Naive B cell (primary cell): ENCODE data around the gene MFNG. TPM values are rescaled to one million over a fixed set of nuclear protein-coding genes. Genes with fewer than 3 reads are reported as not detected.
A peak's percentile ranks its signal among the peaks of the same experiment; 100 is the strongest.

Source experiments
- ATAC-seq, 2 donors: fragments of 150-1000 bp; cut with Tn5 transposase; 2 replicates each; pipeline ENCODE4 v1.10.0; 2021; ENCODE audit warnings: low read depth in 2 of 2, mild to moderate bottlenecking in 2 of 2, moderate library complexity in 2 of 2
- DNase-seq: peaks from one replicate; pipeline ENCODE4 v3.0.0; 2022
- H3K27ac Mint-ChIP-seq, 6 donors: one replicate each; pipeline ENCODE4 v1.8.0; 2020 to 2022; ENCODE audit warnings: mild to moderate bottlenecking in 6 of 6, mixed read lengths in 6 of 6, moderate library complexity in 5 of 6, inconsistent platforms in 2 of 6
- H3K27me3 Mint-ChIP-seq, 3 donors: one replicate each; pipeline ENCODE4 v1.8.0; 2021 to 2022; ENCODE audit warnings: mixed read lengths in 3 of 3, mild to moderate bottlenecking in 1 of 3
- H3K36me3 Mint-ChIP-seq, 2 donors: one replicate each; pipeline ENCODE4 v1.8.0; 2020 to 2022; ENCODE audit warnings: mixed read lengths in 2 of 2, inconsistent platforms in 1 of 2, mild to moderate bottlenecking in 1 of 2
- H3K4me1 Mint-ChIP-seq, 3 donors: one replicate each; pipeline ENCODE4 v1.8.0; 2020 to 2022; ENCODE audit warnings: mixed read lengths in 3 of 3, inconsistent platforms in 1 of 3, mild to moderate bottlenecking in 1 of 3, moderate library complexity in 1 of 3
- H3K4me3 Mint-ChIP-seq, 8 donors: one replicate each; pipeline ENCODE4 v1.8.0; 2020 to 2022; ENCODE audit warnings: mild to moderate bottlenecking in 8 of 8, mixed read lengths in 8 of 8, moderate library complexity in 8 of 8, inconsistent platforms in 2 of 8
- H3K9me3 Mint-ChIP-seq, 7 donors: one replicate each; pipeline ENCODE4 v1.8.0; 2020 to 2022; ENCODE audit warnings: mixed read lengths in 7 of 7, mild to moderate bottlenecking in 5 of 7, inconsistent platforms in 2 of 7, moderate library complexity in 1 of 7
- polyA plus RNA-seq, 6 donors: library from polyadenylated mRNA; unstranded; fragments of 300-500 nt; fragmentation: Illumina TruSeq; gene quantifications; one replicate each; pipeline ENCODE4 v1.2.3, GENCODE V29; 2021; ENCODE audit warnings: low read depth in 6 of 6

The MFNG gene
- polyA plus RNA-seq, 6 donors from 2014 or later = 145 to 298 (median 186) TPM

- Mint-ChIP-seq H3K27me3 (peaks cover 15 to 34% (median 27%) of the 10 kb centered on the region in 3 donors), H3K27ac (no peak overlapping the region), H3K4me1 (peaks cover 0 to 5% (median 4%) of the 10 kb centered on the region in 3 donors)
Measured at GRCh38 chr22:37442135-37442534, 44.0 kb downstream of the MFNG start.

GRCh38 chr22:37440875-37441274, 45.3 kb downstream of the MFNG start:
- no peak for DNase-seq
- peaks cover 19 to 35% (median 29%) of the 10 kb centered on the region in 3 donors for H3K27me3 Mint-ChIP-seq
- no peak overlapping the region for H3K4me3 Mint-ChIP-seq
- H3K27ac Mint-ChIP-seq = peak overlapping the region in 1 of 6 donors; percentile 32
- peaks cover 0 to 5% (median 4%) of the 10 kb centered on the region in 3 donors for H3K4me1 Mint-ChIP-seq
- no peak for ATAC-seq
- H3K36me3 Mint-ChIP-seq = peaks cover 6 to 22% of the 10 kb centered on the region in 2 donors
- peaks cover 3 to 10% (median 7%) of the 10 kb centered on the region in 7 donors for H3K9me3 Mint-ChIP-seq

More at GRCh38 chr22:37442135-37442534, 44.0 kb downstream of the MFNG start:
- peaks cover 6 to 22% of the 10 kb centered on the region in 2 donors for H3K36me3 Mint-ChIP-seq
- no peak for ATAC-seq
- no peak overlapping the region for H3K4me3 Mint-ChIP-seq
- DNase-seq = no peak
- peaks cover 3 to 10% (median 7%) of the 10 kb centered on the region in 7 donors for H3K9me3 Mint-ChIP-seq

GRCh38 chr22:37439347-37439746, 46.8 kb downstream of the MFNG start:
- DNase-seq = no peak
- peaks cover 28 to 46% (median 38%) of the 10 kb centered on the region in 3 donors for H3K27me3 Mint-ChIP-seq
- H3K4me3 Mint-ChIP-seq = no peak overlapping the region
- no peak for ATAC-seq
- peaks cover 3 to 9% (median 5%) of the 10 kb centered on the region in 3 donors for H3K4me1 Mint-ChIP-seq
- H3K27ac Mint-ChIP-seq = no peak overlapping the region
- H3K9me3 Mint-ChIP-seq = peaks cover 3 to 10% (median 7%) of the 10 kb centered on the region in 7 donors
- peaks cover 3 to 22% of the 10 kb centered on the region in 2 donors for H3K36me3 Mint-ChIP-seq

- H3K36me3 Mint-ChIP-seq = peaks cover 0 to 12% of the 10 kb centered on the region in 2 donors
- no peak for DNase-seq
- H3K27ac Mint-ChIP-seq = no peak overlapping the region
- H3K4me3 Mint-ChIP-seq = no peak overlapping the region
- ATAC-seq = no peak
- H3K27me3 Mint-ChIP-seq = peaks cover 38 to 64% (median 47%) of the 10 kb centered on the region in 3 donors
- H3K9me3 Mint-ChIP-seq = peaks cover under 1 to 9% (median 5%) of the 10 kb centered on the region in 7 donors
- H3K4me1 Mint-ChIP-seq = peaks cover 0 to 9% (median 3%) of the 10 kb centered on the region in 3 donors
Measured at GRCh38 chr22:37435970-37436603, 50.1 kb downstream of the MFNG start.

- H3K4me1 Mint-ChIP-seq = peaks cover 3 to 6% (median 5%) of the 10 kb centered on the region in 3 donors
- peaks cover 0 to 3% (median 0%) of the 10 kb centered on the region in 7 donors for H3K9me3 Mint-ChIP-seq
- H3K27ac Mint-ChIP-seq = no peak overlapping the region
- H3K27me3 Mint-ChIP-seq = peaks cover 47 to 73% (median 63%) of the 10 kb centered on the region in 3 donors
- H3K36me3 Mint-ChIP-seq = peaks cover 0 to 5% of the 10 kb centered on the region in 2 donors
- H3K4me3 Mint-ChIP-seq = no peak overlapping the region
- ATAC-seq = no peak
- DNase-seq = no peak
Measured at GRCh38 chr22:37433786-37434185, 52.4 kb downstream of the MFNG start.

GRCh38 chr22:37432708-37433054, 53.5 kb downstream of the MFNG start:
- ATAC-seq (no peak), DNase-seq (no peak)
- Mint-ChIP-seq H3K4me1 (peaks cover 3 to 17% (median 14%) of the 10 kb centered on the region in 3 donors), H3K4me3 (no peak overlapping the region), H3K9me3 (peaks cover 0 to 3% (median 0%) of the 10 kb centered on the region in 7 donors), H3K36me3 (peaks cover 0 to 5% of the 10 kb centered on the region in 2 donors), H3K27ac (no peak overlapping the region), H3K27me3 (peaks cover 52 to 78% (median 70%) of the 10 kb centered on the region in 3 donors)

- Mint-ChIP-seq H3K4me1 (peaks cover 3 to 17% (median 14%) of the 10 kb centered on the region in 3 donors), H3K9me3 (peaks cover 0 to 3% (median 0%) of the 10 kb centered on the region in 7 donors), H3K27ac (peak overlapping the region in 1 of 6 donors; percentile 59), H3K36me3 (peaks cover 0 to 5% of the 10 kb centered on the region in 2 donors), H3K27me3 (peaks cover 52 to 77% (median 67%) of the 10 kb centered on the region in 3 donors), H3K4me3 (no peak overlapping the region)
- ATAC-seq = no peak
- DNase-seq = no peak
Measured at GRCh38 chr22:37431801-37432707, 54.1 kb downstream of the MFNG start.

GRCh38 chr22:37431366-37431765, 54.8 kb downstream of the MFNG start:
- Mint-ChIP-seq H3K4me3 (no peak overlapping the region), H3K27ac (no peak overlapping the region), H3K4me1 (peaks cover 3 to 20% (median 18%) of the 10 kb centered on the region in 3 donors), H3K9me3 (peaks cover 0 to 3% (median 0%) of the 10 kb centered on the region in 7 donors), H3K27me3 (peaks cover 50 to 83% (median 71%) of the 10 kb centered on the region in 3 donors), H3K36me3 (peaks cover 0 to 5% of the 10 kb centered on the region in 2 donors)
- DNase-seq (no peak), ATAC-seq (no peak)

- Mint-ChIP-seq H3K27ac (peak overlapping the region in 1 of 6 donors; percentile 54), H3K9me3 (peaks cover 0 to 3% (median 0%) of the 10 kb centered on the region in 7 donors), H3K27me3 (peaks cover 52 to 87% (median 76%) of the 10 kb centered on the region in 3 donors), H3K4me3 (no peak overlapping the region), H3K36me3 (peaks cover 0 to 5% of the 10 kb centered on the region in 2 donors), H3K4me1 (peaks cover 4 to 25% (median 23%) of the 10 kb centered on the region in 3 donors)
- no peak for DNase-seq
- ATAC-seq = no peak
Measured at GRCh38 chr22:37430941-37431340, 55.2 kb downstream of the MFNG start.

- Mint-ChIP-seq H3K4me1 (peaks cover 4 to 31% (median 18%) of the 10 kb centered on the region in 3 donors), H3K27ac (peak overlapping the region in 1 of 6 donors; percentile 75), H3K36me3 (peaks cover 0 to 5% of the 10 kb centered on the region in 2 donors), H3K27me3 (peaks cover 52 to 92% (median 76%) of the 10 kb centered on the region in 3 donors), H3K4me3 (peak overlapping the region; percentile 7 to 73 (median 48)), H3K9me3 (peaks cover 0 to 3% (median 0%) of the 10 kb centered on the region in 7 donors)
- peak; percentile 33 for DNase-seq
- peak; percentile 42 to 61 for ATAC-seq
Measured at GRCh38 chr22:37428649-37429586, 57.3 kb downstream of the MFNG start.

GRCh38 chr22:37427711-37428635, 58.2 kb downstream of the MFNG start:
- Mint-ChIP-seq H3K27ac (peak overlapping the region in 1 of 6 donors; percentile 75), H3K36me3 (peaks cover 0 to 5% of the 10 kb centered on the region in 2 donors), H3K4me3 (peak overlapping the region in 6 of 8 donors; percentile 39 to 74 (median 70)), H3K9me3 (peaks cover 0 to 3% (median 0%) of the 10 kb centered on the region in 7 donors), H3K4me1 (peaks cover 4 to 31% (median 18%) of the 10 kb centered on the region in 3 donors), H3K27me3 (peaks cover 55 to 88% (median 74%) of the 10 kb centered on the region in 3 donors)
- ATAC-seq (no peak), DNase-seq (no peak)
